RWPE1 (cell line): ENCODE measurements around the gene CABP4.

Experiments
- CTCF ChIA-PET: fragments of 350-600 bp; sonication (Branson Sonifier 250); formaldehyde crosslinking; extraction: SDS; loops from one replicate; lab custom pipeline; 2021; lab: Yijun Ruan, JAX
- POLR2A ChIA-PET: fragments of 400-600 bp; formaldehyde crosslinking; extraction: SDS; loops from one replicate; lab custom pipeline; 2020; ENCODE audit warnings: antibody characterized with exemption; ENCODE audit not compliant: low non-redundant PET; lab: Yijun Ruan, JAX
- DNase-seq: peaks from one replicate; pipeline ENCODE4 v3.0.0; 2012; ENCODE audit warnings: low spot score
- H3K27ac ChIP-seq: fragments of 450-650 bp; 2 replicates; pipeline ENCODE4 v1.5.1; 2017
- TF ChIP-seq, protein P1 (sequence below): fragments of 450-650 bp; conservative IDR thresholded peaks from 2 replicates; pipeline ENCODE4 v1.5.1; 2017; ENCODE audit warnings: low read depth, mild to moderate bottlenecking

The CABP4 gene

DNA sequence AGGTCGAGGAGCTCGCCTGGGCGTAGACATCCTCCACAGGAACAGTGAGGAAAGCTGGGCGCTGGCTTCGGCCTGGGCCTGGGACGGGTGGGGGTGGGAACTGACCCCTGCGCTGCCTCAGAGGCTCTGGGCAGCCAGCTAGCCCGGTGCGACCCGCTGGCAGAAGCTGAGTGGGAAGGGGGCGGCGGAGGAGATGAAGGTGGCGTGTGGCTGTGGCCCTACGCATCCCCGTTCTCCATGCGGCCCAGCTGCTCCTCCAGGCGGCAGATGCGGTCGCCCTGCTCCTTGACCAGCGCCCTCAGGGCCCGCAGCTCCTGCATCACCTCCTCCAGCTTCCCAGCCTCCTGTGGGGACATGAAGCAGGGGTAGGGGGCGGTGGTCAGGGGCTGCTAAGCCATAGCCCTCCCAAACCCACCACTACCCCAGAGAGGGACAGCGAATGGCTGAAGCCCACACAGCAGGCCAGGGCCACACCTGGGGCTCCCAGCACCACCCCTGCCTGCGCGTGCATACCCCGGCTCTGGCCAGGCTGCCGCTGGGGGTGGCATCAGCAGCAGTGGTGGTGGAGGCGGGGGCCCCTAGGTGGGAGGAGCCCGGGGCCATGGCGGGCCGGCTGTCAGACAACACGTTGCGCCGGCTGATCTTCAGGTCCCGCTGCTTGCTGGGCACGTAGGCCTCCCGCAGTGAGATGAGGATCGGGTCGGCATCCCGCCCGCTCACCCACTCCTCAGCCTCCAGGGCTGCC, 16.8 kb upstream of the CABP4 start:
- POLR2A ChIA-PET: no interaction called here
- peak overlapping the region; percentile 87 for H3K27ac ChIP-seq

DNA sequence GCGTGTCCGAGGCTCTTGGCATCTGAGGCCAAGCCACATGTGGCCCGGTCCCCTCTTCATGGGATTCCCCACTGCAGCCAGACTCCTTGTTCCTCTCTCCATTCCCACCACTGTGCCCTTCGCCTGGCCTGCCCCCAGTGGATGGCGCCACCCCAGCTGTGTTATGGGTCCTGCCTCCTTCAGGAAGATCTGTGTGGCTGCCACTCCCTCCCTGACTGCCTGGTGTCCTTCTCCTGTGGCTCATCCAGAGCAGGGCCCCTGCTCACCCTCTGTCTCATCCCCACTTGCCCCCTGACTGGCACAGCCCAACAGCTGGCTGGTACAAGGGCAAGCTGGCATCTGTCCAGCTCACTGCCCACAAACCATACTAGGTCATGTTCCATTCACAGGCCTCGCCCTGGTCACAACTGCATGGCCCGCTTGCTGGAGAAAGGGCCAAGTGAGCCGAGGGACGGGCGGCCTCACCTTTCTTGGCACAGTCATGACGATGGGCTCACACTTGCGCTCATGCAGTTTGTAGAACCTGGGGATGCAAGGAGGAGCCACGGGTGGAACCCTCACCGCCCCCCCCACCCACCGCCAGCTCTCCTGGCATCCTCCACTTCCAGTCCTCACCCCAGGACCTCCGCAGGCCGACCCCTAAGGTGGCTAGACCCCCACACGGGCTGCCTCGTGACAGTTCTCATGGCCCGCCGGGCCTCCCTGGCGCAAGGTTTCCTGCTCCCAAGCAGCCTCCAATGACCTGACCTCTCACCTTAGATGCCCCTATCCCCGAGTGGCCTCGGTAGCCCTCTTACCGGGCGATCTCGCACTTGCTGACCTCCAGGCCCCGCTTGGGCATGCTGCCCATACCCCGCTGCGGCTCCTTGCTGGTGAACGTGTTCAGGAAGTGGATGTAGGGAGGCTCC, 15.6 kb upstream of the CABP4 start:
- ChIA-PET POLR2A (no interaction called here), CTCF (interaction anchor here (0.5 to 1.1 kb wide), 5 partner anchors 9 to 379 kb away, joined by 3 to 4 read pairs (median 4); partner anchors contain the start of gene TMEM134)
- peak overlapping the region; percentile 87 for H3K27ac ChIP-seq
- TF ChIP-seq, protein P1, sequence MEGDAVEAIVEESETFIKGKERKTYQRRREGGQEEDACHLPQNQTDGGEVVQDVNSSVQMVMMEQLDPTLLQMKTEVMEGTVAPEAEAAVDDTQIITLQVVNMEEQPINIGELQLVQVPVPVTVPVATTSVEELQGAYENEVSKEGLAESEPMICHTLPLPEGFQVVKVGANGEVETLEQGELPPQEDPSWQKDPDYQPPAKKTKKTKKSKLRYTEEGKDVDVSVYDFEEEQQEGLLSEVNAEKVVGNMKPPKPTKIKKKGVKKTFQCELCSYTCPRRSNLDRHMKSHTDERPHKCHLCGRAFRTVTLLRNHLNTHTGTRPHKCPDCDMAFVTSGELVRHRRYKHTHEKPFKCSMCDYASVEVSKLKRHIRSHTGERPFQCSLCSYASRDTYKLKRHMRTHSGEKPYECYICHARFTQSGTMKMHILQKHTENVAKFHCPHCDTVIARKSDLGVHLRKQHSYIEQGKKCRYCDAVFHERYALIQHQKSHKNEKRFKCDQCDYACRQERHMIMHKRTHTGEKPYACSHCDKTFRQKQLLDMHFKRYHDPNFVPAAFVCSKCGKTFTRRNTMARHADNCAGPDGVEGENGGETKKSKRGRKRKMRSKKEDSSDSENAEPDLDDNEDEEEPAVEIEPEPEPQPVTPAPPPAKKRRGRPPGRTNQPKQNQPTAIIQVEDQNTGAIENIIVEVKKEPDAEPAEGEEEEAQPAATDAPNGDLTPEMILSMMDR: no peak
- DNase-seq: no peak

More for the DNA sequence above, 16.8 kb upstream of the CABP4 start:
- TF ChIP-seq, protein P1: no peak
- CTCF ChIA-PET: interaction anchor here (0.7 to 1.2 kb wide), 3 partner anchors 15 to 67 kb away, joined by 3 to 4 read pairs (median 3); partner anchors contain the start of gene PITPNM1
- DNase-seq: no peak

GRCh38 chr11:67440229-67441097, 14.7 kb upstream of the CABP4 start:
- ChIA-PET CTCF (interaction anchor here (0.6 to 0.7 kb wide), 2 partner anchors 29 to 380 kb away, joined by 3 to 4 read pairs; no protein-coding TSS in a partner anchor), POLR2A (no interaction called here)
- H3K27ac ChIP-seq: peak overlapping the region; percentile 87
- TF ChIP-seq, protein P1: no peak
- DNase-seq: no peak

- CTCF ChIA-PET: interaction anchor here (0.6 kb wide), 1 partner anchor 29 kb away, joined by 3 read pairs; no protein-coding TSS in a partner anchor
- TF ChIP-seq, protein P1: no peak
- POLR2A ChIA-PET: interaction anchor here (0.6 kb wide), 1 partner anchor 39 kb away, joined by 5 read pairs; the partner anchor contains the start of gene PPP1CA
- no peak for DNase-seq
- peak overlapping the region; percentile 87 for H3K27ac ChIP-seq
Measured at GRCh38 chr11:67441098-67441563, 14.0 kb upstream of the CABP4 start.

GRCh38 chr11:67441731-67442351, 13.3 kb upstream of the CABP4 start:
- peak overlapping the region; percentile 87 for H3K27ac ChIP-seq
- TF ChIP-seq, protein P1: no peak
- ChIA-PET POLR2A (interaction anchor here (0.6 kb wide), 1 partner anchor 40 kb away, joined by 5 read pairs; the partner anchor contains the start of gene PPP1CA), CTCF (no interaction called here)
- DNase-seq: no peak
